Measurements from ENCODE around the gene OSBPL1A.

GRCh38 chr18:24274837-24275236 is 122.8 kb downstream of the OSBPL1A start:
- no peak for TF ChIP-seq HDAC6 (IDR thresholded peaks at IDR 0.05; ENCODE audit: low read depth, low read length)
- TF ChIP-seq CTCF (IDR thresholded peaks at IDR 0.05; ENCODE audit: control extremely low read depth in 1 of 3, insufficient read depth in 1 of 3, low read depth in 1 of 3, low read length in 3 of 3) = no peak
- TF ChIP-seq YY1 (IDR thresholded peaks at IDR 0.05; ENCODE audit: low read depth, low read length) = no peak
